ENCODE measurements around the gene ABTB1. TPM values are rescaled to one million over a fixed set of nuclear protein-coding genes. Genes with fewer than 3 reads are reported as not detected.

The ABTB1 gene
- polyA plus RNA-seq, 1 of the 3 experiments (the other 2 are of a cell fraction): 30.8 TPM

- ChIA-PET CTCF (interaction anchor here (0.6 to 9.2 kb wide), 31 partner anchors 9 to 282 kb away, joined by 3 to 141 read pairs (median 4); partner anchors contain the start of genes MGLL and TPRA1), POLR2A (interaction anchor here (0.6 to 0.9 kb wide), 2 partner anchors 18 to 132 kb away, joined by 3 read pairs; partner anchors contain the start of gene ABTB1)
- H3K4me2 ChIP-seq: peak overlapping the region; percentile 47; the same call in 1 of the 2 replicates
- TF ChIP-seq RAD21 (IDR thresholded peaks at IDR 0.05; ENCODE audit: low read length) (peak; percentile 83), MAX (IDR thresholded peaks at IDR 0.05; ENCODE audit: low read depth) (no peak), CTCF (IDR thresholded peaks at IDR 0.05) (peak; percentile 64), SMC3 (IDR thresholded peaks at IDR 0.05; ENCODE audit: low read depth, low read length) (peak; percentile 80)
- H3K79me2 ChIP-seq (ENCODE audit: insufficient read depth): no peaks in the 10 kb centered on the region
- no peaks in the 10 kb centered on the region for H3K9me3 ChIP-seq
- H3K9ac ChIP-seq: peak overlapping the region; percentile 57
- H3K4me1 ChIP-seq (ENCODE audit: control insufficient read depth in 1 of 2, insufficient read depth in 2 of 2, low read depth in 1 of 2, low read length in 1 of 2): peaks cover 15 to 51% of the 10 kb centered on the region in 2 experiments; a peak in 3 of 4 replicates
- H3K27ac ChIP-seq (ENCODE audit: low read depth in 2 of 2, low read length in 1 of 2): peak overlapping the region; percentile 60 to 68
- peaks cover 6% of the 10 kb centered on the region for H3F3A ChIP-seq (replicated peaks; ENCODE audit: insufficient read depth)
- 100% methylated on average over 1 of the region's 4 CpGs for WGBS (ENCODE audit: low lambda C conversion rate)
- H4K20me1 ChIP-seq (ENCODE audit: insufficient read depth): no peaks in the 10 kb centered on the region
- H3K4me3 ChIP-seq (ENCODE audit: low read depth in 2 of 2, low read length in 1 of 2): no peak overlapping the region; a peak in 1 of 4 replicates
- peak overlapping the region; percentile 75; the same call in 1 of the 2 replicates for H2AFZ ChIP-seq (ENCODE audit: low read depth)
- H3K27me3 ChIP-seq (ENCODE audit: insufficient read depth): no peaks in the 10 kb centered on the region
- no peaks in the 10 kb centered on the region for H3K36me3 ChIP-seq (replicated peaks in 1 of 2; ENCODE audit: control insufficient read depth in 1 of 2, insufficient read depth in 2 of 2, low read length in 1 of 2)
- no peaks in the 10 kb centered on the region for H3K9me2 ChIP-seq
- peak; percentile 73 for DNase-seq
Measured at GRCh38 chr3:127690823-127691452, 18.2 kb downstream of the ABTB1 start.

- peaks cover 4% of the 10 kb centered on the region for H3F3A ChIP-seq (replicated peaks; ENCODE audit: insufficient read depth)
- H3K4me1 ChIP-seq (ENCODE audit: control insufficient read depth in 1 of 2, insufficient read depth in 2 of 2, low read depth in 1 of 2, low read length in 1 of 2): peaks cover 16 to 56% of the 10 kb centered on the region in 2 experiments; a peak in 3 of 4 replicates
- no peak overlapping the region for H3K4me2 ChIP-seq
- CTCF ChIA-PET: interaction anchor here (0.6 to 9.2 kb wide), 29 partner anchors 9 to 282 kb away, joined by 3 to 141 read pairs (median 5); partner anchors contain the start of gene MGLL
- 98% methylated on average over 5 of the region's 8 CpGs for WGBS (ENCODE audit: low lambda C conversion rate)
- no peak overlapping the region for H3K9ac ChIP-seq
- H3K9me2 ChIP-seq: no peaks in the 10 kb centered on the region
- no peak for DNase-seq
- H3K4me3 ChIP-seq (ENCODE audit: low read depth in 2 of 2, low read length in 1 of 2): no peak overlapping the region
- H4K20me1 ChIP-seq (ENCODE audit: insufficient read depth): no peaks in the 10 kb centered on the region
- H3K27ac ChIP-seq (ENCODE audit: low read depth in 2 of 2, low read length in 1 of 2): 0 out of 4 replicates have a peak overlapping the region, but pooled peaks of 1 of the 2 experiments have one; percentile 68
- no peaks in the 10 kb centered on the region for H3K9me3 ChIP-seq
- H2AFZ ChIP-seq (ENCODE audit: low read depth): peak overlapping the region; percentile 75; the same call in 1 of the 2 replicates
- POLR2A ChIA-PET: interaction anchor here (0.6 to 0.9 kb wide), 2 partner anchors 19 to 132 kb away, joined by 3 read pairs; partner anchors contain the start of gene ABTB1
- H3K79me2 ChIP-seq (ENCODE audit: insufficient read depth): no peaks in the 10 kb centered on the region
- H3K36me3 ChIP-seq (replicated peaks in 1 of 2; ENCODE audit: control insufficient read depth in 1 of 2, insufficient read depth in 2 of 2, low read length in 1 of 2): no peaks in the 10 kb centered on the region
- no peaks in the 10 kb centered on the region for H3K27me3 ChIP-seq (ENCODE audit: insufficient read depth)
- TF ChIP-seq ELF1 (IDR thresholded peaks at IDR 0.05): no peak
- TF ChIP-seq ZBTB33 (IDR thresholded peaks at IDR 0.05; ENCODE audit: borderline replicate concordance, low read depth): no peak
- TF ChIP-seq SMC3 (IDR thresholded peaks at IDR 0.05; ENCODE audit: low read depth, low read length): no peak
- no peak for TF ChIP-seq IRF3 (IDR thresholded peaks at IDR 0.05; ENCODE audit: low read depth, low read length)
- no peak for TF ChIP-seq JUND (IDR thresholded peaks at IDR 0.05)
- no peak for TF ChIP-seq GATA2 (CRISPR knock-in tag; IDR thresholded peaks at IDR 0.05)
- no peak for TF ChIP-seq MXI1 (IDR thresholded peaks at IDR 0.05; ENCODE audit: low read depth, low read length)
- no peak for TF ChIP-seq MAX (IDR thresholded peaks at IDR 0.05; ENCODE audit: low read depth)
- no peak for TF ChIP-seq NRF1 (IDR thresholded peaks at IDR 0.05; ENCODE audit: low read depth, low read length)
- no peak for TF ChIP-seq MEF2A (IDR thresholded peaks at IDR 0.05; ENCODE audit: borderline replicate concordance, low read depth)
Measured at GRCh38 chr3:127691489-127691888, 18.7 kb downstream of the ABTB1 start.
